ENCODE results near the gene CMSS1.

GRCh38 chr3:99799422-99799821 is 18.2 kb upstream of the CMSS1 start:
- TF ChIP-seq CTCF (IDR thresholded peaks at IDR 0.05) (no peak), POLR2A (IDR thresholded peaks at IDR 0.05) (no peak)

All from adrenal gland (tissue), 5 donors.